Nephron (organoid): Measurements from ENCODE around the gene WDFY4.

ENCODE experiments used
- H3K27ac Mint-ChIP-seq, 3 experiments: 2 replicates each; pipeline ENCODE4 v1.8.0; 2020; ENCODE audit warnings: mixed read lengths in 3 of 3, mild to moderate bottlenecking in 2 of 3, moderate library complexity in 1 of 3
- H3K27me3 Mint-ChIP-seq: 2 replicates; pipeline ENCODE4 v1.8.0; 2021; ENCODE audit warnings: low read depth, mild to moderate bottlenecking, moderate library complexity, mixed read lengths
- H3K36me3 Mint-ChIP-seq: 2 replicates; pipeline ENCODE4 v1.8.0; 2020; ENCODE audit warnings: low read depth, mixed read lengths
- H3K4me1 Mint-ChIP-seq: 2 replicates; pipeline ENCODE4 v1.8.0; 2020; ENCODE audit warnings: mixed read lengths
- H3K4me3 Mint-ChIP-seq, 3 experiments: 2 replicates each; pipeline ENCODE4 v1.8.0; 2020; ENCODE audit warnings: mild to moderate bottlenecking in 3 of 3, mixed read lengths in 3 of 3, moderate library complexity in 2 of 3
- H3K9me3 Mint-ChIP-seq: 2 replicates; pipeline ENCODE4 v1.8.0; 2020; ENCODE audit warnings: mixed read lengths
- TF ChIP-seq, protein P1 (sequence below), 3 experiments: fragments of 200-600 bp; sonication (generic); IDR thresholded peaks; one replicate each; pipeline ENCODE4 v1.5.0; 2021; ENCODE audit warnings: antibody characterized with exemption in 3 of 3; ENCODE audit not compliant: unreplicated experiment in 3 of 3

WDFY4 gene

DNA sequence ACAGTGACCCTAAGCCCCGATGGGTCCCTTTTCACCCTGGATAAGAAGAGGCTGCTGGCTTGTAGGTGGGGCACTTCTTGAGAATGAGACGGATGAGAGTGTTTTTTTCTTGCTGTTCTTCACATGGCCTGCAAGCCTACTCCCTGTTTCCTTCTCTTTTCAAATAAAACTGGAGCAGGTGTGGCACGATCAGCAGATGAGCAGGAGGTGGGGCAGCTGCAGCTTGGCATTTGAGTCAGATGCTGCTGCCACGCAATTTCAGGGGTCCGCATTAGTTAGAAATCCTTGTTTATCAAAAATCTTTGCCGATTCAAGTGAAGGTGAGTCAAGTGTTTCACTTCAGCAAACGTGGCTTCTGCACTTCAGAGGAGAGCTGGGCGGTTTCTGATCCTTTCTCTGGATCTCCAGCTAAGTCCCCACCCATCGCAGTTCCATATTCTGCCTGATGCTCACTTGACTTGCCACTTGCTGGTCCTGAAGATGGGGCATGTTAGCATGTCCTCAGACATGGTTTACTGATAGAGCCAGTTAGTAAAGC, 20.8 kb downstream of the WDFY4 start:
- TF ChIP-seq, protein P1, sequence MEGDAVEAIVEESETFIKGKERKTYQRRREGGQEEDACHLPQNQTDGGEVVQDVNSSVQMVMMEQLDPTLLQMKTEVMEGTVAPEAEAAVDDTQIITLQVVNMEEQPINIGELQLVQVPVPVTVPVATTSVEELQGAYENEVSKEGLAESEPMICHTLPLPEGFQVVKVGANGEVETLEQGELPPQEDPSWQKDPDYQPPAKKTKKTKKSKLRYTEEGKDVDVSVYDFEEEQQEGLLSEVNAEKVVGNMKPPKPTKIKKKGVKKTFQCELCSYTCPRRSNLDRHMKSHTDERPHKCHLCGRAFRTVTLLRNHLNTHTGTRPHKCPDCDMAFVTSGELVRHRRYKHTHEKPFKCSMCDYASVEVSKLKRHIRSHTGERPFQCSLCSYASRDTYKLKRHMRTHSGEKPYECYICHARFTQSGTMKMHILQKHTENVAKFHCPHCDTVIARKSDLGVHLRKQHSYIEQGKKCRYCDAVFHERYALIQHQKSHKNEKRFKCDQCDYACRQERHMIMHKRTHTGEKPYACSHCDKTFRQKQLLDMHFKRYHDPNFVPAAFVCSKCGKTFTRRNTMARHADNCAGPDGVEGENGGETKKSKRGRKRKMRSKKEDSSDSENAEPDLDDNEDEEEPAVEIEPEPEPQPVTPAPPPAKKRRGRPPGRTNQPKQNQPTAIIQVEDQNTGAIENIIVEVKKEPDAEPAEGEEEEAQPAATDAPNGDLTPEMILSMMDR (IDR thresholded peaks at IDR 0.05; ENCODE audit: unreplicated experiment in 3 of 3): no peak
- no peak overlapping the region for H3K4me3 Mint-ChIP-seq
- H3K9me3 Mint-ChIP-seq: no peaks in the 10 kb centered on the region
- peaks cover 7% of the 10 kb centered on the region for H3K4me1 Mint-ChIP-seq
- no peaks in the 10 kb centered on the region for H3K36me3 Mint-ChIP-seq
- no peak overlapping the region for H3K27ac Mint-ChIP-seq
- peaks cover 22% of the 10 kb centered on the region for H3K27me3 Mint-ChIP-seq

DNA sequence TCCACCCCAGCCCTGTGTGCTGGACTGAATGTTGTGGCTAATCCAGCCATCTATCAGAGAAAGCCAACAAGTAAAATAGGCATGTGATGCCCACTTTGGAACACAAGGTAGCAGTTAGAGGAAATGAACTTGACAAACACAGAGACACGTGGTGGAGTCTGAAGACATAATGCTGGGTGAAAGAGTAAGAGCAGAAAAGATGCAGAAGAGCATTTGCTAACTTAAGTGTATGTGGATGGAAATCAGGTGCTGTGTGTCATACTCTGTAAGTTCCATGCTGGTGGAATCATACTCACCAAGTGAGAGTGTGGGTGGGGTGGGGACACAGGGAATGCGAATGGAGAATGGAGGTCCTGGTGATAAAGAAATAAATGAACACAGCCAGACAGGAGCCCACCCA, 22.8 kb downstream of the WDFY4 start:
- H3K4me1 Mint-ChIP-seq: peaks cover 7% of the 10 kb centered on the region
- H3K36me3 Mint-ChIP-seq: no peaks in the 10 kb centered on the region
- peaks cover 22% of the 10 kb centered on the region for H3K27me3 Mint-ChIP-seq
- no peak overlapping the region for H3K27ac Mint-ChIP-seq
- H3K4me3 Mint-ChIP-seq: no peak overlapping the region
- TF ChIP-seq, protein P1 (IDR thresholded peaks at IDR 0.05; ENCODE audit: unreplicated experiment in 3 of 3): no peak
- H3K9me3 Mint-ChIP-seq: no peaks in the 10 kb centered on the region

DNA sequence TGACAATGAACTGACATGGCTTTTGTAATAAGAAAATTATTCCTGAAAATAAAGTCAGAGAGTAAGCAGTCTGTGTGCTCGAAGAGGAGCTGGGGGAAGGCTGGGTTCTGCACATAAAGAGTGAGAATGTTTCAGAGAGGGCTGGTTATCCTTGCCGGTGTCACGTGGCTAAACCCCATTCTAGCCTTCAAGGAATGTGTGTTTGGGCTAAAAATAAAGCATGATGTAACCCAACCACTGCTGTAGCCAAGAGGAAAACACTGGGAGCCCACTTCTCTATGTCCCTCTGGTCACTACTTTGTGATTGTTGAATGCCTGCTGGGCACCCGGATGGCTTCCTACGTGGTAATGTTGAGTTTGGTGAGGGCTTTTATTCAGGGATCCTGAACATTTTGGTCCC, 23.5 kb downstream of the WDFY4 start:
- TF ChIP-seq, protein P1 (IDR thresholded peaks at IDR 0.05; ENCODE audit: unreplicated experiment in 3 of 3): no peak
- Mint-ChIP-seq H3K9me3 (no peaks in the 10 kb centered on the region), H3K27ac (no peak overlapping the region), H3K27me3 (peaks cover 22% of the 10 kb centered on the region), H3K4me3 (no peak overlapping the region), H3K4me1 (peaks cover 7% of the 10 kb centered on the region), H3K36me3 (no peaks in the 10 kb centered on the region)

GRCh38 chr10:48710647-48711275, 26.1 kb downstream of the WDFY4 start:
- Mint-ChIP-seq H3K27ac (no peak overlapping the region), H3K9me3 (no peaks in the 10 kb centered on the region), H3K4me3 (no peak overlapping the region), H3K4me1 (no peaks in the 10 kb centered on the region), H3K27me3 (peaks cover 21% of the 10 kb centered on the region), H3K36me3 (no peaks in the 10 kb centered on the region)
- TF ChIP-seq, protein P1 (IDR thresholded peaks at IDR 0.05; ENCODE audit: unreplicated experiment in 3 of 3): no peak

DNA sequence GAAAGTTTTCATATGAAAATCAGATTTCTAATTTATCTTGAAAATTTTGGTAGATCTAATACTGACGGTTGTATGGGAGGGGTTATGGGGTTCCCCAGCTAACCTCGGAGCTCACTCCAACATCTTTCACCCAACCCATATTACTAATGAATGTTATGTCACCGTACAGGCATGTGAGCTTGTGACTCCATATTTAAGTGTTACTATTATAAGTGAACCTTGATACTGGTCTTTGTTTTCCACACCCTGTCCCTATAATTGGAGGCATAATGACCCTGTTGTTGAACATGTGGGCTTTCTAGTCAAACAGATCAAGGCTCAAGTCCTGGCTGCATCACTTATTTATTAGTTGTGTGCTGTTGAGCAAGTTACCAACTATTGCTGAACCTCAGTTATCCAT, 27.2 kb downstream of the WDFY4 start:
- TF ChIP-seq, protein P1 (IDR thresholded peaks at IDR 0.05; ENCODE audit: unreplicated experiment in 3 of 3): no peak
- H3K27ac Mint-ChIP-seq: no peak overlapping the region
- no peaks in the 10 kb centered on the region for H3K36me3 Mint-ChIP-seq
- no peaks in the 10 kb centered on the region for H3K4me1 Mint-ChIP-seq
- peaks cover 19% of the 10 kb centered on the region for H3K27me3 Mint-ChIP-seq
- no peak overlapping the region for H3K4me3 Mint-ChIP-seq
- no peaks in the 10 kb centered on the region for H3K9me3 Mint-ChIP-seq

GRCh38 chr10:48714088-48714487, 29.4 kb downstream of the WDFY4 start:
- TF ChIP-seq, protein P1 (IDR thresholded peaks at IDR 0.05; ENCODE audit: unreplicated experiment in 3 of 3): no peak
- Mint-ChIP-seq H3K4me1 (no peaks in the 10 kb centered on the region), H3K9me3 (no peaks in the 10 kb centered on the region), H3K4me3 (no peak overlapping the region), H3K27ac (no peak overlapping the region), H3K36me3 (no peaks in the 10 kb centered on the region), H3K27me3 (peaks cover 3% of the 10 kb centered on the region)
